HG02981 (cell line): Measurements from ENCODE around the gene SPTBN5.

Experiments
- ATAC-seq: cut with Tn5 transposase; IDR thresholded peaks from one replicate; pipeline ENCODE4 v1.9.1; 2021; ENCODE audit warnings: mild to moderate bottlenecking, moderate library complexity; ENCODE audit not compliant: unreplicated experiment

Gene SPTBN5

DNA sequence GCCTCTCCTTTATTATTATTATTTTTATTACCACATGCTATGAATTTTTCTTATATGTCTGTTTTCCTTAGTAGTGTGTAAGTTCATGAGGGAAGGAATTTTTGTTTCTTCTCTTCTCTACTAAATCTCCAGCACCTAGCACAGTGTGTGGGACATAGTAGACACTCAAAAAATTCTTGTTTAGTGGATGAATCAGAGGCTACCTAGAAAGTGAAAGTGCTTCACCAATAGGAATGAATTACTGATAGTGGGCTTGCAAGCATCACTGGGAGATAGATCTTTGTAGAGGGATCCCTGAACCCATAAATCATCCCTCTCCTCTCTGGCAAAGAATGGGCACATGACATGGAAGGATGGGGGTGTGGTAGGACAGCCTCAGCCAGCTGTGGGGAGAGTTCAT, 8.5 kb downstream of the SPTBN5 start:
- no peak for ATAC-seq

DNA sequence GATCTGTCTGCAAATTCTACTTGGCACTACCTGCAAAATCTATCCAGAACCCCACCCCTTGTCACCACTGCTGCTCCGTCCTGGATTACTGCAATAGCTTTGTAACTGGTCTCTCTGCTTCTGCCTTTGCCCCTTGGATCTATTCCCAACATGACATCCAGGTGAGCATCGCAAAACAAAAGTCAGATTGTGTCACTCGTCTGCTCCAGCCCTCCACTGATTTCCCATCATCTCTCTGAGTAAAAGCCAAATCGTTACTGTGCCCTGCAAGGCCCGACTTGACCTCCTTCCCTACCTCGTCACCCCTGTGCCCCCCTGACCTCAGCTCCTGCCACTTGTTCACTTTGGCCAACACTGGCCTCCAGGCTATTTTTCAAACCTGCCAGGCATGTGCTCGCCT, 9.4 kb downstream of the SPTBN5 start:
- no peak for ATAC-seq

DNA sequence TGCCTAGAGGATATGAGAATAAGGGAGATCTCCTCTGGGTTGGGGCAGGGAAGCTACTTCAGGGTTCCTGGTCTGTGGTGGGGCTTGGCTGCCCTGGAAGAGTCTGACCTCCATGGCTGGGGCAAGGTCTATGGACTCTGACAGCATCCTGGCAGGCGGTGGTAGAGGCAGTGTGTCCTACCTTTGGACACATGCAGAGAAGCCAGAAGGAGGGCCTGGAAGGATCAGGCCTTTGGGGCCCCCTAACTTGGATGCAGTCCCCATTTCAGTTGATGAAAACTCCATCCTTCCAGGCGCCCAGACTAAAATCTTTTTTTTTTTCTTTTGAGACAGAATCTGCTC, 10.4 kb downstream of the SPTBN5 start:
- ATAC-seq: no peak

DNA sequence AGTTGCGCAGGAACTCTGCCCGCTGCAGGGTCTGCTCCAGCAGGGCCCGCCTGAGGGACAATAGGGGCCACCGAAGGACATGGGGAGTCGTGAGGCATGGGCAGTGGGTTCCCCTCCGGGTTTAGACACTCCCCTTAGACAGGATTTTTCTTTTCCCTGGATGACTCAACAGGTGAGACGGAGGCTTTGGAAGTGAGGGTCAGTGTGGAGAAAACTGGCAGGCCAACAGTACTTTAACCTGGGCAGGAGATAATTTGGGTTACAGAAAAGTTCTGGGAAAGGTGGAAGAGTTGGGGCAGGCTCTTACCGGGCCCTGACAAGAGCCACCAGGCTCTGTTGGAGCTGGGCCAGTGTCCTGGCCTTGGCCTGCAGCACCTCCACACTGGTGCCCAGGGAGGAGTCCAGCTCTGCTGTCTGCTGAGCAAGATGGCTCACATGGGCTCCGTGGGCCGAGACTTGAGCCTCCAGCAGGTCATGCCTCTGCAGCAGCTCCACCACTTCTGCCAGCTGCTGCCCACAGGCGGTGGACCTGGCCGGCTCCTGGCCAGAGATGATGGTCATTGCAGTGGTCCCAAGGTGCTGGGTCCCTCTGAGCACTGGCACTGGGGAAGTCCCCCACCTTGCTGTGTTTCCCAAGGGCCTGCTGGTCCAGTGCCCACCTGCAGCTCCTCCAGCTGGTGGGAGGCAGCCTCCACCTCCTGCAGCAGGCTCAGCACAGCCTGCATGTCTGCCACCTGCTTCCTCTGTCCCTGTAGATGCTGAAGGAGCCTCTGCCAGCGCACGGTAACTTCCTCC, 11.0 kb downstream of the SPTBN5 start:
- ATAC-seq: no peak

DNA sequence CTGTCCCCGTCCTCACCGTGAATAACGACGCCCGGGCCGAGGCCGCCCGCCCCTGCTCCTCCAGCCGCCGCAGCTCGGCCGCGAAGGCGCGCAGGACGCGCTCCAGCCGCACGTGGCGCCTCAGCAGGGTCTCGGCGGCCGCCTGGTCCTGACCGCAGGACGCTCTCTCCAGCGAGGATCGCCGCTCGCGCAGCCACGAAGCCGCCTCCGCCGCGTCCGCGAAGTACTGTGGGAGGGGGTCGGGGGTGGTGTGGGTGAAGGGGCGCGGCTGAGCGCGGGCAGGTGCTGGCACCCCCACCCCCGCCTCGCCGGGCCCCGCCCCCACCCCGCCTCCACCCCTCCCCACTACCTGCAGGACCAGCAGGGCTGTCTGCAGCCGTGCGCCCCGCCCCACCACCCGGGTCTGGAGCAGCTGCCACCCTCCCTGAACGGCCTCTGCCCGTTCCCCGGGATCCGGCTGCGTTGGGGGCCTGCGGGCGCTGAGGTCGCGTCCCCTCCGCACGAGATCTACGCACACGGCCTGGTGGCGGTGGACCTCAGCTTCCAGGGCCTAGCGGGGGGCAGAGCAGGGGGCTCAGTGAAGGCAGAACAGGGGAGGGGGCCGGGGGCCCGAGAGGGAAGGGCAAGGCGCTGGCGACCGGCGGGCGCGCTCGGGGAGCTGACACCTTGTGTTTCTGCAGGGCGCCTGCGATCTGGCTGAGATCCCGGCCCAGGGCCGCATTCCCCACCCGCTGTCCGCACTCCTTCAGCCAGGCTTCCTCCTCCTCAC, 11.7 kb downstream of the SPTBN5 start:
- no peak for ATAC-seq

DNA sequence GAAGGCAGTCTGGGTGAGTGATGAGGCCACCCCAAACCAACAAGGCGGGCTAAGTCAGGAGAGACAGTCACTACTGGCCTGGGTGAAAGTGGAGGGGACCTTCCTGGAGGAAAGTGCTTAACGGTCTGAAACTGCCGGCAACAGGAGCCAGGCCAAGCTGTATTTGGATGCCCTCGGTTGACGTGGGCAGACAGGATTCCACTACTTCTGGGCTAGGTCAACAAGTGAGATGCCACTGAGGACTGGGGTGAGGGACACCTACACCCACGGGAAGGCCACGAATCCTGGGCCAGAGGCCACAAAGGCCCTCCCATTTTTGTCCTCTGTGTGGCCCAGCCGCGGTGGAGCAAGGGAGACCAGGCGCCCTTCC, 12.3 kb downstream of the SPTBN5 start:
- ATAC-seq: no peak

- no peak for ATAC-seq
These were observed 12.8 kb downstream of the SPTBN5 start for GRCh38 chr15:41881086-41881485.

GRCh38 chr15:41880156-41880877, 13.5 kb downstream of the SPTBN5 start:
- no peak for ATAC-seq

DNA sequence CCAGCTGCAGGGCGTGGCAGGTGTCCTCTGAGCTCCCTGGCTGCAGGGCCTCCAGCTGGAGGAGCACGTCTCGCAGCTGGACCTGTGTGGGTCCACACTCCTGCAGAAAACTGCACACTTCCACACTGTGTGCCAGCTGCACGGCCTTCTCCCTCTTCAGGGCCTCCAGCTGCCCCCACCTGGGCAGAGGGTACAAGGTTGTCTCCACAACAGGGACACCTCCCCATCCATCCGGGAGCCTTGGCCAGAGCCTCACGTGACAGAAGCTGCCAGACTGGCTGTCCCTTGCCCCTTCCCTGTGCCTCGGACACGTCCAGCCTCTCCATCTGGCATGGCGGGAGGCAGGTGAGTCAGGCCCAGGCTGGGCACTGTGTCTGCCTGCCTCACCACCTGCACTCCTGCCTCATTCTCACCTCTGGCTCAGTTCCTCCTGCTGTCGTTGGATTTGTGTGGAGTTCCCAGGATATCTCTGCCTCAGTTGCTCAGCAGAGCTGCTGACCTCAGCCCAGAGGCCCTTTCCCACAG, 14.5 kb downstream of the SPTBN5 start:
- ATAC-seq: no peak

GRCh38 chr15:41878355-41878699, 15.5 kb downstream of the SPTBN5 start:
- no peak for ATAC-seq

- no peak for ATAC-seq
These were observed 16.1 kb downstream of the SPTBN5 start for GRCh38 chr15:41877631-41878354.

- ATAC-seq: no peak
These were observed 17.2 kb downstream of the SPTBN5 start for GRCh38 chr15:41876689-41877088.

DNA sequence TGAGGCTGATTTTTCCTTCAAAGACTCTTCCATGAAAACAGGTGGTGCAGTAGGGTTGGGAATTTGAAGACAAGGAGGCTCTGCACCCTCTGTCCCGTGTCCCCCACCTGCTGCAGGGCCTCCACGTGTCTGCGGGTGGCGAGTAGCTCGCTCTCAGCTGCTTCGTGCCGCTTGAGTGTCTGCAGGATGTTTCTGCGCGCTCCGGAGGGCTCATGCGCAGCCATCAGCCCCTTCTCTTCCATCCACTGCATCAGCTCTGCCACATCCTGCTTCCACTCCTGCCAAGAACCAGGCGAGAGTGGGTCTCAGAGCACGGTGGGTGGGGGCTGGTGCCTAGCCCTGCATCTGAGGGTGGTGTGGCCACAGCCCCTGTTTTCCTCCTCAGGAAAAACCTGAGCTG, 17.8 kb downstream of the SPTBN5 start:
- ATAC-seq: no peak

DNA sequence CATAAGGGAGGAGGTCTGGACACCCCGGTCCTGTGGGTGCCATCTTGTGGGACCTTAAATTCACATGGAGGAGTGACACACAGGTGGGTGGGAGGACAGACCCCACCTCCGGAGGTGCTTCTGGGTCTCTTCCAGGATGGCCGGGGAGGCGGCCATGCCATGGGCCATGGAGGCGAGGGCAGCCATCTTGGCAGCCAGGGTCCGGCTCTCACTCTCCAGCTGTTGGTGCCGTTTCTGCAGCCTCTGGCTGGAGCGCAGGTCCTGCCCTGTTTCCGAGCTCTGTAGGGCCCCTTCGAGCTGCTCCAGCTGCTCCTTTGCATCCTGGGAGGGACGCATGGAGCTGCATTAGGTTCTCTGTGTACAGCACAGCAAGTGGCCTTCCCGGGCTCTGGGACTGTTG, 19.1 kb downstream of the SPTBN5 start:
- ATAC-seq: no peak

- no peak for ATAC-seq
These were observed 20.1 kb downstream of the SPTBN5 start for GRCh38 chr15:41873711-41874110.

- no peak for ATAC-seq
These were observed 21.6 kb downstream of the SPTBN5 start for GRCh38 chr15:41872166-41872747.

- ATAC-seq: no peak
These were observed 22.5 kb downstream of the SPTBN5 start for GRCh38 chr15:41871175-41871905.

DNA sequence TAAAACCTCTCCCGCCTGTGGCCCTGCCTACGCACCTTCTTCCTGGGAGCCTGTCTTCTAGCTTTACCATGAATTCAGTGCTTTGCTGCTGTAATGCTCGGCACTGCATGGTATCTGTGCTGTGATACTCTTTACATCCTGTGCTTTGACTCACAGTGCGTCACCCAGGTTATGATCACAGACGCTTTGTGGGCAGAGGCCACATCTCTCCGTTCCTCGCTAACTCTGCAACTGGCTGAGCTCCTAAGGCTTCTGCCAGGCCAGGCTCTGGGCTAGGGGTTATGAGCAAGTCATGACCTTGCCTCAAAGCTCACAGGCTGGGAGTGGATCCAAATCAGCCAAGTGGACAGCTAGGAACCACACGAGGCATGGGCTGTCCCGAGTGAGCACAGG, 23.2 kb downstream of the SPTBN5 start:
- no peak for ATAC-seq

GRCh38 chr15:41869770-41870688, 23.8 kb downstream of the SPTBN5 start:
- ATAC-seq: no peak
